H9 (cell line): Measurements from ENCODE around the gene CPNE2. TPM values are rescaled to one million over a fixed set of nuclear protein-coding genes. Genes with fewer than 3 reads are reported as not detected.

Experiments
- DNase-seq: peaks from one replicate; pipeline ENCODE4 v3.0.0-alpha.2; 2017
- H2AFZ ChIP-seq: one replicate; pipeline ENCODE4 v1.6.1; 2013; ENCODE audit warnings: mild to moderate bottlenecking, low read length, control low read depth, moderate library complexity
- H2AK5ac ChIP-seq: 2 replicates; pipeline ENCODE4 v1.6.1; 2013; ENCODE audit warnings: low read length, control low read depth, mixed read lengths; ENCODE audit not compliant: insufficient read length
- H2BK120ac ChIP-seq: one replicate; pipeline ENCODE4 v1.6.1; 2013; ENCODE audit warnings: low read depth, mild to moderate bottlenecking, low read length, control low read depth, inconsistent platforms; ENCODE audit not compliant: poor library complexity, severe bottlenecking
- H2BK12ac ChIP-seq: 2 replicates; pipeline ENCODE4 v1.6.1; 2013; ENCODE audit warnings: low read length, control low read depth, mixed read lengths, low read depth; ENCODE audit not compliant: insufficient read length
- H2BK15ac ChIP-seq: 2 replicates; pipeline ENCODE4 v1.6.1; 2013; ENCODE audit warnings: low read depth, low read length, control low read depth
- H2BK20ac ChIP-seq: one replicate; pipeline ENCODE4 v1.6.1; 2013; ENCODE audit warnings: low read depth, mild to moderate bottlenecking, low read length, control low read depth, inconsistent platforms; ENCODE audit not compliant: poor library complexity, severe bottlenecking
- H2BK5ac ChIP-seq: 2 replicates; pipeline ENCODE4 v1.6.1; 2013; ENCODE audit warnings: low read length, control low read depth, mixed read lengths; ENCODE audit not compliant: insufficient read length
- H3K14ac ChIP-seq: 2 replicates; pipeline ENCODE4 v1.6.1; 2013; ENCODE audit warnings: low read length, control low read depth; ENCODE audit not compliant: insufficient read depth
- H3K18ac ChIP-seq: 2 replicates; pipeline ENCODE4 v1.6.1; 2013; ENCODE audit warnings: low read depth, mild to moderate bottlenecking, mixed read lengths, low read length, control low read depth; ENCODE audit not compliant: insufficient read length
- H3K23ac ChIP-seq: 2 replicates; pipeline ENCODE4 v1.6.1; 2013; ENCODE audit warnings: low read length, control low read depth, mixed read lengths, low read depth; ENCODE audit not compliant: insufficient read length
- H3K23me2 ChIP-seq: 2 replicates; pipeline ENCODE4 v1.6.1; 2013; ENCODE audit warnings: low read depth, mild to moderate bottlenecking, mixed read lengths, low read length, control low read depth; ENCODE audit not compliant: insufficient read length, poor library complexity, severe bottlenecking
- H3K27ac ChIP-seq: 2 replicates; pipeline ENCODE4 v1.5.1; 2013; ENCODE audit warnings: low read length, control low read depth, mixed read lengths, low read depth; ENCODE audit not compliant: insufficient read length
- H3K27me3 ChIP-seq: 2 replicates; pipeline ENCODE4 v1.6.1; 2013; ENCODE audit warnings: low read length, control low read depth, inconsistent platforms; ENCODE audit not compliant: insufficient read depth
- H3K4ac ChIP-seq: 2 replicates; pipeline ENCODE4 v1.6.1; 2013; ENCODE audit warnings: low read depth, mild to moderate bottlenecking, control low read depth, inconsistent platforms, low read length, moderate library complexity
- H3K4me1 ChIP-seq: 2 replicates; pipeline ENCODE4 v1.6.1; 2013; ENCODE audit warnings: low read length, control low read depth, inconsistent platforms; ENCODE audit not compliant: insufficient read depth
- H3K4me2 ChIP-seq: 2 replicates; pipeline ENCODE4 v1.6.1; 2013; ENCODE audit warnings: low read length, control low read depth, mixed read lengths; ENCODE audit not compliant: insufficient read length, insufficient read depth
- H3K56ac ChIP-seq: 2 replicates; pipeline ENCODE4 v1.6.1; 2013; ENCODE audit warnings: low read depth, mild to moderate bottlenecking, mixed read lengths, low read length, control low read depth; ENCODE audit not compliant: insufficient read length
- H3K79me1 ChIP-seq: 2 replicates; pipeline ENCODE4 v1.6.1; 2013; ENCODE audit warnings: low read depth, mild to moderate bottlenecking, moderate library complexity, low read length, control low read depth, inconsistent platforms; ENCODE audit not compliant: insufficient read depth, poor library complexity, severe bottlenecking
- H3K79me2 ChIP-seq: 2 replicates; pipeline ENCODE4 v1.6.1; 2013; ENCODE audit warnings: low read length, control low read depth, inconsistent platforms; ENCODE audit not compliant: insufficient read depth
- H3K9ac ChIP-seq: 2 replicates; pipeline ENCODE4 v1.6.1; 2013; ENCODE audit warnings: low read length, control low read depth, mixed read lengths; ENCODE audit not compliant: insufficient read length; ENCODE audit errors: extremely low read depth
- H3K9me3 ChIP-seq: one replicate; pipeline ENCODE4 v1.6.1; 2013; ENCODE audit warnings: low read depth, low read length, inconsistent platforms; ENCODE audit not compliant: control insufficient read depth
- H3T11ph ChIP-seq: one replicate; pipeline ENCODE4 v1.6.1; 2013; ENCODE audit warnings: mild to moderate bottlenecking, low read length, control low read depth, inconsistent platforms
- H4K20me1 ChIP-seq: one replicate; pipeline ENCODE4 v1.6.1; 2013; ENCODE audit not compliant: control insufficient read depth, insufficient read length, insufficient read depth
- H4K5ac ChIP-seq: 2 replicates; pipeline ENCODE4 v1.6.1; 2013; ENCODE audit warnings: low read depth, mild to moderate bottlenecking, mixed read lengths, low read length, control low read depth; ENCODE audit not compliant: insufficient read length
- H4K8ac ChIP-seq: replicated peaks from 2 replicates; pipeline ENCODE4 v1.6.1; 2013; ENCODE audit warnings: low read length, control low read depth, mixed read lengths, low read depth; ENCODE audit not compliant: insufficient read length
- H4K91ac ChIP-seq: 2 replicates; pipeline ENCODE4 v1.6.1; 2013; ENCODE audit warnings: low read depth, mild to moderate bottlenecking, moderate library complexity, mixed read lengths, low read length, control low read depth; ENCODE audit not compliant: insufficient read length
- H3K27ac Mint-ChIP-seq, 3 experiments: 2 replicates in 2 of 3; 3 replicates in 1 of 3; pipeline ENCODE4 v1.8.0; 2020 to 2021; ENCODE audit warnings: mixed read lengths in 3 of 3, mild to moderate bottlenecking in 1 of 3, moderate library complexity in 1 of 3
- H3K27me3 Mint-ChIP-seq: 2 replicates; pipeline ENCODE4 v1.8.0; 2021; ENCODE audit warnings: low read depth, mild to moderate bottlenecking, moderate library complexity, mixed read lengths
- H3K36me3 Mint-ChIP-seq, 3 experiments: 2 replicates in 2 of 3; 3 replicates in 1 of 3; pipeline ENCODE4 v1.8.0; 2020 to 2021; ENCODE audit warnings: low read depth in 3 of 3, mixed read lengths in 3 of 3; ENCODE audit not compliant: insufficient read depth in 1 of 3
- H3K4me1 Mint-ChIP-seq, 2 experiments: 2 replicates each; pipeline ENCODE4 v1.8.0; 2020; ENCODE audit warnings: mixed read lengths in 2 of 2
- H3K4me3 Mint-ChIP-seq, 2 experiments: 2 replicates in 1 of 2; 3 replicates in 1 of 2; pipeline ENCODE4 v1.8.0; 2020 to 2021; ENCODE audit warnings: mild to moderate bottlenecking in 2 of 2, mixed read lengths in 2 of 2, moderate library complexity in 1 of 2
- H3K9me3 Mint-ChIP-seq, 2 experiments: 2 replicates in 1 of 2; 3 replicates in 1 of 2; pipeline ENCODE4 v1.8.0; 2020; ENCODE audit warnings: mild to moderate bottlenecking in 2 of 2, mixed read lengths in 2 of 2, moderate library complexity in 1 of 2
- CTCF ChIP-seq: fragments of 200-600 bp; sonication (generic); conservative IDR thresholded peaks from 3 replicates; pipeline ENCODE4 v1.8.0; 2021; ENCODE audit warnings: antibody characterized with exemption, mild to moderate bottlenecking
- WGBS: extraction: QIAGEN DNeasy Blood & Tissue Kit; methylation state at CpG from one replicate; pipeline ENCODE4 v1.1.7; 2013; ENCODE audit warnings: missing lambda C conversion rate, low lambda C conversion rate, mixed read lengths; ENCODE audit not compliant: insufficient read length; ENCODE audit errors: extremely low coverage; 5-methylcytosine and 5-hydroxymethylcytosine counted together
- total RNA-seq: library from RNA; stranded (reverse); gene quantifications from 2 replicates; pipeline ENCODE4 v1.2.1, GENCODE V29; 2021

CPNE2 gene
- total RNA-seq, 1 experiment from 2014 or later = 8.0 TPM

- H3K27me3 ChIP-seq = no peaks in the 10 kb centered on the region
- no peak overlapping the region for H2BK12ac ChIP-seq
- no peak overlapping the region for H3K4me2 ChIP-seq
- no peak overlapping the region for H3K9ac ChIP-seq
- no peak overlapping the region for H2AFZ ChIP-seq
- WGBS = no CpG with 5 or more reads among the region's 5 CpGs
- no peak overlapping the region for H3K14ac ChIP-seq
- Mint-ChIP-seq H3K4me3 (no peak overlapping the region), H3K4me1 (peaks cover 11 to 21% of the 10 kb centered on the region in 2 experiments), H3K9me3 (no peaks in the 10 kb centered on the region), H3K27me3 (peaks cover 1% of the 10 kb centered on the region; the same call in 1 of the 2 replicates), H3K27ac (no peak overlapping the region), H3K36me3 (peaks cover 0 to 4% (median 0%) of the 10 kb centered on the region in 3 experiments; a peak in 3 of 7 replicates)
- peaks cover 6% of the 10 kb centered on the region for H3K4me1 ChIP-seq
- H3K56ac ChIP-seq = no peak overlapping the region
- no peak overlapping the region for H2BK15ac ChIP-seq
- no peak overlapping the region for H2BK120ac ChIP-seq
- no peaks in the 10 kb centered on the region for H3K23me2 ChIP-seq
- H4K91ac ChIP-seq = no peak overlapping the region
- H3K23ac ChIP-seq = no peak overlapping the region
- no peak overlapping the region for H3K27ac ChIP-seq
- H2BK5ac ChIP-seq = no peak overlapping the region
- H3T11ph ChIP-seq = no peak overlapping the region
- no peak for DNase-seq
- H3K18ac ChIP-seq = no peak overlapping the region
- H4K20me1 ChIP-seq = no peaks in the 10 kb centered on the region
- H3K79me2 ChIP-seq = no peaks in the 10 kb centered on the region
- H4K8ac ChIP-seq = no peak overlapping the region
- H2AK5ac ChIP-seq = no peak overlapping the region
- no peak overlapping the region for H4K5ac ChIP-seq
- no peak for TF ChIP-seq CTCF
- no peaks in the 10 kb centered on the region for H3K9me3 ChIP-seq
- H2BK20ac ChIP-seq = no peak overlapping the region
- H3K4ac ChIP-seq = no peak overlapping the region
- no peaks in the 10 kb centered on the region for H3K79me1 ChIP-seq
These were observed 21.3 kb downstream of the CPNE2 start for GRCh38 chr16:57113664-57114063.
